Neutrophil (primary cell): ENCODE measurements around the gene HDGFL2.

Experiments
- H3K27ac ChIP-seq: fragments of 200-600 bp; sonication (generic); 2 replicates; pipeline ENCODE4 v1.5.1; 2016; ENCODE audit warnings: mild to moderate bottlenecking, moderate library complexity
- H3K27me3 ChIP-seq: fragments of 200-600 bp; sonication (generic); 2 replicates; pipeline ENCODE4 v1.6.0; 2016; ENCODE audit warnings: mild to moderate bottlenecking
- H3K36me3 ChIP-seq: fragments of 200-600 bp; sonication (generic); 2 replicates; pipeline ENCODE4 v1.5.1; 2017
- H3K4me1 ChIP-seq, 2 experiments: fragments of 200-600 bp in 1 of 2; sonication (generic) in 1 of 2; 1 replicate in 1 of 2; 2 replicates in 1 of 2; pipeline versions ENCODE4 v1.5.1 to v1.6.1; 2013 to 2016; ENCODE audit warnings: low read depth in 1 of 2, low read length in 1 of 2, mild to moderate bottlenecking in 1 of 2, moderate library complexity in 1 of 2; ENCODE audit not compliant: control insufficient read depth in 1 of 2, insufficient read depth in 1 of 2
- H3K4me3 ChIP-seq, 2 experiments: fragments of 200-600 bp in 1 of 2; sonication (generic) in 1 of 2; 1 replicate in 1 of 2; 2 replicates in 1 of 2; pipeline ENCODE4 v1.5.1; 2013 to 2016; ENCODE audit warnings: low read depth in 1 of 2, low read length in 1 of 2, mild to moderate bottlenecking in 1 of 2, moderate library complexity in 1 of 2
- H3K9me3 ChIP-seq: fragments of 200-600 bp; sonication (generic); 2 replicates; pipeline ENCODE4 v1.5.1; 2016
- CTCF ChIP-seq: fragments of 200-600 bp; sonication (generic); IDR thresholded peaks from 2 replicates; pipeline ENCODE4 v1.5.1; 2016; ENCODE audit warnings: antibody characterized with exemption

Gene HDGFL2

DNA sequence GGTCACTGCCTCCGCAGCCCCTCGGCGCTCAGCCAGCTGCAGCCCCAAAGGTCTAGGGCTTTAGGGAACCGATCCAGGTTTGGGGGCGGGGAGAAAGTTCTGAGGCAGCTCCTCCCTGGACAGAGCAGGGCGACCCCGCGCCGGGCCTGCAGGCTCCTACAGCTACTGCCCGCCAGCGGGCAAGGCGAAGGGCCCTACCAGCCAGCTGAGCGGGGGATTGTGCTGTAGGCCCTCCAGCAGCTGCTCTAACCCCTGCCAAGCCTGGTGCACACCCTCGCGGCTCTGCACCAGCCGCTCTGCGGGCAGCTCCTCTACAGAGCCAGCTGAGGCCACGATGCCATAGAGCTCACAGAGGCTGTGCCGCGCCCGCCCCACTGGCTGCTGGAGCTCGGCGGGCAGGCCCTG, 32.2 kb downstream of the HDGFL2 start:
- Histone ChIP-seq H3K27ac (no peak overlapping the region), H3K4me3 (no peak overlapping the region), H3K36me3 (peaks cover 90% of the 10 kb centered on the region), H3K27me3 (no peaks in the 10 kb centered on the region), H3K9me3 (no peaks in the 10 kb centered on the region), H3K4me1 (no peaks in the 10 kb centered on the region)
- no peak for TF ChIP-seq CTCF

DNA sequence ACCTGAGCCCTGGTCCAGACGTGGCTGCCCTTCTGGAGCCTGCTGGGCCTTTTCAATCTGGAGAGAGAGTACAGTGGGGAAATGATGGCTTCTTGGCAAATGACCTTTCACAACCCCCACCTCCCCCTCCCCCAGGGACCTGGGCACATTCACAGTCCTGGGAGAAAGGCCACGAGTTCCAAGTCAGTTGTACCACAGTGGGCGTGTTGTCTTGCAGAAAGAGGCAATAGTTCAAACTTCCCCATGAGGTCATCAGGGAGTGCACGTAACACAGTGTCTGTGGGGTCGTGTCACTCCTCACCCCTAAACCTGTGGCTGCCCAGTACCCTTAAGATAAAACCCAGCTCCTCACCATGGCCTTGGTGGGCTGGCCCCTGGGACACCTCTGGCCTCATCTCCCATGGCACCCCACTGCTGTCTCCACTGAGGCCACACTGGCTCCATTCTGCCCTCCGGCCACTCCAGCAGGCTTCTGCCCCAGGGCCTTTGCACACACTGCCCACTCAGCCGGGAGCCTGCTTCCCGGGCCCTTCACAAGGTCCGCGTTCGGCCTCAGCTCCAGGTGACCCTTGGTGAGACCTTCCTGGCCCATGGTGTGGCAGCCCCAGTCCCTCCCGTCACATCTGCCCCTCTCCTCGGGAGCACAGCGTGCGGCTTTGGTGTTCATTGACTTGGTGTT, 32.9 kb downstream of the HDGFL2 start:
- no peak for TF ChIP-seq CTCF
- Histone ChIP-seq H3K27me3 (no peaks in the 10 kb centered on the region), H3K4me3 (no peak overlapping the region), H3K9me3 (no peaks in the 10 kb centered on the region), H3K27ac (no peak overlapping the region), H3K36me3 (peaks cover 83% of the 10 kb centered on the region), H3K4me1 (no peaks in the 10 kb centered on the region)

DNA sequence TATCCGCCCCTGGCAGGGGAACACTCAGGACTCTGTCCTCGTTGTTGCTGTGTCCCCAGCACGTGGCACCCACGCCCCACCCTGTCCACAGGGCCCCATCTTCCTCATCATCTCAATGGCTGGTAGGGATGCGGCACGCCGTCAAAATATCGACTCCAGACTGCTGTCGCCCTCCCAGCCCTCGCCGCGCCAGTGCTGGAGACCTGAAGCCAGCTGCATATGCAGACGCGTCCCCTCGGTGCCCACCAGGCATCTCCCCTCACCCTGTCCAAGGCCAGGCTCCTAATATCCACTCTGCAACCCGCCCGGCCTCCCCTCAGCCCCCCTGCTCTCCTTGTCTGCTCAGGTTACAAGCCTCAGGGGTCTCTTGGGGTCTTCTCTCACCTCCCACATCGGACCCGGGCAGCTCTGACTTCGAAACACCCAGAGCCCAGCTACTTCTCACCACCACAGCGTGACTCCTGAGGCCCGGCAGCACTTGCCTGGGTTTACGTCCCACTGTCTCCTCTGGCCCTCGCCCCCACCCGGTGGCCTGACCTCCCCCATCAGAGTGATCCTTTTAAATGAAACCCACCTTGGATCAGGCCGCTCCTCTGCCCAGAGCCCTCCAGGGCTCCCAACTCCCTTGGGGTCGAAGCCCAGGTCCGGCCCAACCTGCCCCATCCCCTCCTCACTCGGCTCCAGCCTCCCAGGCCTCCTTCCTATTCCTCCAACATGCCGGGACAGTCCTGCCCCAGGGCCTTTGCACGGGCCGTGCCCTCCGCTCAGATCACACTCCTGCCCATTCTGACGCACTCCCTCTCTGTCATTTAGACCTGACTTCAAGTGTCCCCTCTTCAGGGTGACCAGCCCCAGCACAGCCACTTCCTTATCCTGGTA, 33.7 kb downstream of the HDGFL2 start:
- no peak overlapping the region for H3K4me3 ChIP-seq
- no peaks in the 10 kb centered on the region for H3K27me3 ChIP-seq
- H3K9me3 ChIP-seq = no peaks in the 10 kb centered on the region
- no peaks in the 10 kb centered on the region for H3K4me1 ChIP-seq
- no peak overlapping the region for H3K27ac ChIP-seq
- no peak for TF ChIP-seq CTCF
- peaks cover 78% of the 10 kb centered on the region for H3K36me3 ChIP-seq

DNA sequence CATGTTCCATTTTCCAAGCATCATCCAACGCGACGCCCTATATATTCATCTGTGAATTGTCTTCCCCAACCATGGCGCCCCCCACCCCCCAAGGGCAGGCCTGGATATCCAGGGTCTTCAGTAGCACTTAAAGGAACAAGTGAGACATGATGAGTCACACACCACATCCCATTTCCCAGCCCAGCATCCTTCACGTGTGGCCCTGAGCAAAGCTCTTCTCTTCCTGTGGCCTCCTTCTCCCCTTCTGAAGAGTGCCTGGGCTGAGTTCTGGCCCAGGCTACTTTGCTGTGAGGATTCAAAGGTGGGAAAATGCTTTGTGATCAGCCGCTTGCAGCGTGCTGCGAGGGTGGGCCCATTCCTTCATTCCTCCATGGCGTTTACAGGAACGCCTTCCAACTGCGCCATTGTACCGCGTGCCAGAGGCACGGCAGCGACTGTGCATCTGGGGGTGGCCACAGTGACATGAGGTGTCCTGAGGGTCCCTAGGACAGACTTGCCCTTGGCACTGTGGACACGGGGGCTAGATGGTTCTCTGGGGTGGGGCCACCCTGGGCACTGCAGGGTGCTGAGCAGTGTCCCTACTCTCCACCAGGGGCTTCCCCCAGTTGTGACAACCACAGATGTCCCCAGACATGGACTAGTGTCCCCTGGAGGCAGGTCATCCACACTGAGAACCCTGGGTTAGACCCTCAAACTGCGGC, 34.5 kb downstream of the HDGFL2 start:
- Histone ChIP-seq H3K4me1 (no peaks in the 10 kb centered on the region), H3K9me3 (no peaks in the 10 kb centered on the region), H3K36me3 (peaks cover 70% of the 10 kb centered on the region), H3K27ac (no peak overlapping the region), H3K4me3 (no peak overlapping the region), H3K27me3 (no peaks in the 10 kb centered on the region)
- no peak for TF ChIP-seq CTCF

- Histone ChIP-seq H3K4me3 (no peak overlapping the region), H3K27me3 (no peaks in the 10 kb centered on the region), H3K27ac (no peak overlapping the region), H3K9me3 (no peaks in the 10 kb centered on the region), H3K36me3 (peaks cover 65% of the 10 kb centered on the region), H3K4me1 (no peaks in the 10 kb centered on the region)
- no peak for TF ChIP-seq CTCF
These were observed 35.0 kb downstream of the HDGFL2 start for GRCh38 chr19:4507150-4507452.
